Measurements from ENCODE around the gene SLC7A10.

Gene SLC7A10

GRCh38 chr19:33225458-33225926 is at the start of gene SLC7A10:
SLC7A10 (minus strand) TSS chr19:33225850; CDS start chr19:33225703, 147 bp downstream.
- DNase-seq (ENCODE audit: low spot score) = no peak

- no peak for DNase-seq (ENCODE audit: low spot score)
These were observed 49.3 kb upstream of the SLC7A10 start for GRCh38 chr19:33274663-33275558.

GRCh38 chr19:33273881-33274662 is 48.4 kb upstream of the SLC7A10 start:
- no peak for DNase-seq (ENCODE audit: low spot score)

GRCh38 chr19:33273065-33273736 is 47.6 kb upstream of the SLC7A10 start:
- DNase-seq (ENCODE audit: low spot score) = no peak

- DNase-seq (ENCODE audit: low spot score) = no peak
These were observed 45.8 kb upstream of the SLC7A10 start for GRCh38 chr19:33271246-33272021.

- no peak for DNase-seq (ENCODE audit: low spot score)
These were observed 45.1 kb upstream of the SLC7A10 start for GRCh38 chr19:33270769-33271168.

GRCh38 chr19:33269016-33269415 is 43.4 kb upstream of the SLC7A10 start:
- no peak for DNase-seq (ENCODE audit: low spot score)

GRCh38 chr19:33268162-33268991 is 42.7 kb upstream of the SLC7A10 start:
- DNase-seq (ENCODE audit: low spot score) = no peak

GRCh38 chr19:33267706-33268105 is 42.1 kb upstream of the SLC7A10 start:
- DNase-seq (ENCODE audit: low spot score) = no peak

GRCh38 chr19:33266974-33267484 is 41.4 kb upstream of the SLC7A10 start:
- no peak for DNase-seq (ENCODE audit: low spot score)

- DNase-seq (ENCODE audit: low spot score) = no peak
These were observed 39.3 kb upstream of the SLC7A10 start for GRCh38 chr19:33264881-33265445.

GRCh38 chr19:33263325-33264023 is 37.8 kb upstream of the SLC7A10 start:
- no peak for DNase-seq (ENCODE audit: low spot score)

GRCh38 chr19:33261511-33262189 is 36.0 kb upstream of the SLC7A10 start:
- no peak for DNase-seq (ENCODE audit: low spot score)

GRCh38 chr19:33260628-33261418 is 35.2 kb upstream of the SLC7A10 start:
- DNase-seq (ENCODE audit: low spot score) = no peak

- DNase-seq (ENCODE audit: low spot score) = no peak
These were observed 33.9 kb upstream of the SLC7A10 start for GRCh38 chr19:33259539-33259938.

GRCh38 chr19:33257828-33258227 is 32.2 kb upstream of the SLC7A10 start:
- DNase-seq (ENCODE audit: low spot score) = no peak

- no peak for DNase-seq (ENCODE audit: low spot score)
These were observed 30.6 kb upstream of the SLC7A10 start for GRCh38 chr19:33256261-33256660.

GRCh38 chr19:33255781-33256180 is 30.1 kb upstream of the SLC7A10 start:
- no peak for DNase-seq (ENCODE audit: low spot score)

Data from germinal center (tissue), 1 donor.